Adrenal gland (tissue), 5 donors: ENCODE results near the gene TBC1D2.

Source experiments
- POLR2A ChIP-seq, 2 donors: fragments of 450-650 bp; IDR thresholded peaks; one replicate each; pipeline ENCODE4 v1.6.1; 2017; ENCODE audit warnings: antibody characterized with exemption in 2 of 2, mild to moderate bottlenecking in 2 of 2, moderate library complexity in 1 of 2
- TF ChIP-seq, protein P1 (sequence below), 6 experiments: fragments of 450-650 bp in 4 of 6; fragments of 200-600 bp in 2 of 6; sonication (generic) in 1 of 6; IDR thresholded peaks; 1 replicate in 5 of 6; 2 replicates in 1 of 6; pipeline versions ENCODE4 v1.5.1 to v1.8.0; 2016 to 2021; ENCODE audit warnings: antibody characterized with exemption in 6 of 6, mild to moderate bottlenecking in 2 of 6, moderate library complexity in 1 of 6
- donor health status: DM: no; HTN: no; CAD: no.

DNA sequence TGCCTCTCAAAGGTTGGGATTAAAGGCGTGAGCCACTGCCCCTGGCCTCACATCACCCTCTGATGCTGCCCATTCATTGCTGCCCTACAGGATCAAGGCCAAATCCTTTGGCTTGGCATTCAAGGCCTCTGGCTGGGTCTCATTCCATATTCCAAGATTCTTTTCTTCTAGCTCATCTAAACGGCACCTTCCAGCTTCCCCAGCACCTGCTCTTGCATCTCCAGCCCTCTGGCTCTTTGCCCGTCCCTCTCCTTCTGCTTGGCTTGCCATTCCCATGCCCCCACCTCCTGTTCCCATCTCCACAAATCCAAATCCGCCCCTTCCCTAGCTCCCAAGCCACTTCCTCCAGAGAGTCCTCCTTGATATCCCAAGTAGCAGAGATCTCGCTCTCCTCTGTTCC is 96.1 kb downstream of the TBC1D2 start:
- TF ChIP-seq, protein P1, sequence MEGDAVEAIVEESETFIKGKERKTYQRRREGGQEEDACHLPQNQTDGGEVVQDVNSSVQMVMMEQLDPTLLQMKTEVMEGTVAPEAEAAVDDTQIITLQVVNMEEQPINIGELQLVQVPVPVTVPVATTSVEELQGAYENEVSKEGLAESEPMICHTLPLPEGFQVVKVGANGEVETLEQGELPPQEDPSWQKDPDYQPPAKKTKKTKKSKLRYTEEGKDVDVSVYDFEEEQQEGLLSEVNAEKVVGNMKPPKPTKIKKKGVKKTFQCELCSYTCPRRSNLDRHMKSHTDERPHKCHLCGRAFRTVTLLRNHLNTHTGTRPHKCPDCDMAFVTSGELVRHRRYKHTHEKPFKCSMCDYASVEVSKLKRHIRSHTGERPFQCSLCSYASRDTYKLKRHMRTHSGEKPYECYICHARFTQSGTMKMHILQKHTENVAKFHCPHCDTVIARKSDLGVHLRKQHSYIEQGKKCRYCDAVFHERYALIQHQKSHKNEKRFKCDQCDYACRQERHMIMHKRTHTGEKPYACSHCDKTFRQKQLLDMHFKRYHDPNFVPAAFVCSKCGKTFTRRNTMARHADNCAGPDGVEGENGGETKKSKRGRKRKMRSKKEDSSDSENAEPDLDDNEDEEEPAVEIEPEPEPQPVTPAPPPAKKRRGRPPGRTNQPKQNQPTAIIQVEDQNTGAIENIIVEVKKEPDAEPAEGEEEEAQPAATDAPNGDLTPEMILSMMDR (IDR thresholded peaks at IDR 0.05): no peak
- TF ChIP-seq POLR2A (IDR thresholded peaks at IDR 0.05): no peak
